SK-N-SH treated with all-trans-retinoic acid at 6 μM for 48 hours (cell line): ENCODE data around the gene LAMA5.

Experiments used
- ARNTL ChIP-seq: fragments of 450-650 bp; formaldehyde crosslinking; IDR thresholded peaks from 2 replicates; pipeline ENCODE4 v1.5.0; 2020; ENCODE audit warnings: low read depth, mild to moderate bottlenecking, moderate library complexity, borderline replicate concordance
- CREB5 ChIP-seq: fragments of 250-450 bp; sonication (Bioruptor Pico); IDR thresholded peaks from 2 replicates; pipeline ENCODE4 v1.5.1; 2020; ENCODE audit warnings: low read depth, mild to moderate bottlenecking, moderate library complexity
- RARB ChIP-seq: fragments of 250-450 bp; sonication (Bioruptor Pico); IDR thresholded peaks from 2 replicates; pipeline ENCODE4 v1.8.0; 2021; ENCODE audit warnings: mild to moderate bottlenecking, moderate library complexity
- ZFP3 ChIP-seq: fragments of 250-450 bp; sonication (Bioruptor Pico); IDR thresholded peaks from 2 replicates; pipeline ENCODE4 v1.5.0; 2020; ENCODE audit warnings: mild to moderate bottlenecking, moderate library complexity
- ZFP30 ChIP-seq: fragments of 450-650 bp; formaldehyde crosslinking; IDR thresholded peaks from 2 replicates; pipeline ENCODE4 v1.5.0; 2022; ENCODE audit warnings: mild to moderate bottlenecking, moderate library complexity

- no peak for TF ChIP-seq CREB5
- TF ChIP-seq ZFP3 (CRISPR knock-in tag) = no peak
- TF ChIP-seq RARB (CRISPR knock-in tag) = no peak
- TF ChIP-seq ARNTL (CRISPR knock-in tag) = no peak
- no peak for TF ChIP-seq ZFP30
Measured at GRCh38 chr20:62365814-62366369, 1.2 kb downstream of the LAMA5 start.
